Measurements from ENCODE around the gene STRA6.

Gene STRA6

GRCh38 chr15:74226761-74227540 lies 24.4 kb upstream of the STRA6 start:
- 85 to 87% methylated on average over 10 of the region's 10 CpGs for WGBS, 2 experiments
- peaks cover 4% of the 10 kb centered on the region for H3K27me3 ChIP-seq (ENCODE audit: control insufficient read depth, insufficient read depth, low read length, poor library complexity, severe bottlenecking)
- no peak overlapping the region for H3K4me3 ChIP-seq (ENCODE audit: insufficient read depth, low read depth, low read length)
- peaks cover 65% of the 10 kb centered on the region for H3K4me1 ChIP-seq (ENCODE audit: control insufficient read depth, insufficient read depth, low read length)
- no peaks in the 10 kb centered on the region for H3K9me3 ChIP-seq (ENCODE audit: control insufficient read depth, low read length)
- no peaks in the 10 kb centered on the region for H3K36me3 ChIP-seq (ENCODE audit: control insufficient read depth, insufficient read depth, low read length)
- H3K27ac ChIP-seq (ENCODE audit: insufficient read depth, low read depth, low read length, poor library complexity, severe bottlenecking): no peak overlapping the region

- H3K4me3 ChIP-seq (ENCODE audit: insufficient read depth, low read depth, low read length): no peak overlapping the region
- WGBS, 2 experiments: 84 to 87% methylated on average over 5 of the region's 5 CpGs
- H3K36me3 ChIP-seq (ENCODE audit: control insufficient read depth, insufficient read depth, low read length): no peaks in the 10 kb centered on the region
- peaks cover 71% of the 10 kb centered on the region for H3K4me1 ChIP-seq (ENCODE audit: control insufficient read depth, insufficient read depth, low read length)
- H3K27me3 ChIP-seq (ENCODE audit: control insufficient read depth, insufficient read depth, low read length, poor library complexity, severe bottlenecking): peaks cover 4% of the 10 kb centered on the region
- no peak overlapping the region for H3K27ac ChIP-seq (ENCODE audit: insufficient read depth, low read depth, low read length, poor library complexity, severe bottlenecking)
- H3K9me3 ChIP-seq (ENCODE audit: control insufficient read depth, low read length): no peaks in the 10 kb centered on the region
Measured at GRCh38 chr15:74225928-74226327, 23.3 kb upstream of the STRA6 start.

DNA sequence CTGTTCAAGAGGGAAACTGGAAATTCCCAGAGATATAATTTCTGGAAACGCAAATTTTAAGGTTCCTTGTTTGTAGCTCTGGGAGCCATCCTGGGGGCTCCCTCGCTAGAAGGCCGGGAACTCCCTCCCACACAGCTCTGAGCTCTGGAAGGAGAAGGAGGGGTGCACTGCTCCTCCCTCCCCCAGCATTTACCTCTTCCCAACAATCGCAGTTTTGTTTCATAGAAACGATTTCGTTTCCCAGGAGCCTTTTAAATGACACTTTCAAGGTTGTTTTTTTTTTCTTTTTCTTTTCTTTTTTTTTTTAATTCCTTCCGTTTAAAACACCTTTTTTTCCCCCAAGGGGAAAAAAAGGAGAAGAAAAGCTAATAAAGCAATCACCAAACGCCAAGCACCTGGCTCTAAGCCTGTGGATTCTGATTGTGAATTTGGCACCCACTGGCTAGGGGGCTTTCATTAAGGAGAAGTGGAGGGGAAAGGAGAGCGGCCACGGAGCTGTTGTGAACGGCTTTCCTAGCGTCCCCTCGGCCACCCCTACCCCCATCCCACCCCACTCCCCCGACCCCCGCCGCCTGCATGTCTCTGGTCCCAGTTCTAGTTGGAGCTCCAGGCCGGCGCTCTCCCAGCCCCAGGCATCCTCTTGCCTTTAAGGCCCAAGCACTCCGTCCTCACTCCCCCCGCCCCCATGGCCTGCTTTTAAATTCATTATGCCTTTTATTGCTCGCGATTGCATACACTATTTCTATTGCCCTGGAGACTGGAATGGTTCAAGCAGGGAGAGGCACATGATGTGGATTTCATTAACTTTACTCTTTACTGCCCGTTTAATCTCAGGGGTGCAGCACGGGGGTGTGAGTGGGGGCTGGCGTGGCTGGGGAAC lies 19.9 kb upstream of the STRA6 start:
- no peak overlapping the region for H3K4me3 ChIP-seq (ENCODE audit: insufficient read depth, low read depth, low read length)
- no peak overlapping the region for H3K27ac ChIP-seq (ENCODE audit: insufficient read depth, low read depth, low read length, poor library complexity, severe bottlenecking)
- H3K27me3 ChIP-seq (ENCODE audit: control insufficient read depth, insufficient read depth, low read length, poor library complexity, severe bottlenecking): peaks cover 7% of the 10 kb centered on the region
- 20 to 22% methylated on average over 23 to 25 of the region's 25 CpGs for WGBS, 2 experiments
- H3K9me3 ChIP-seq (ENCODE audit: control insufficient read depth, low read length): no peaks in the 10 kb centered on the region
- no peaks in the 10 kb centered on the region for H3K36me3 ChIP-seq (ENCODE audit: control insufficient read depth, insufficient read depth, low read length)
- peaks cover 49% of the 10 kb centered on the region for H3K4me1 ChIP-seq (ENCODE audit: control insufficient read depth, insufficient read depth, low read length)

DNA sequence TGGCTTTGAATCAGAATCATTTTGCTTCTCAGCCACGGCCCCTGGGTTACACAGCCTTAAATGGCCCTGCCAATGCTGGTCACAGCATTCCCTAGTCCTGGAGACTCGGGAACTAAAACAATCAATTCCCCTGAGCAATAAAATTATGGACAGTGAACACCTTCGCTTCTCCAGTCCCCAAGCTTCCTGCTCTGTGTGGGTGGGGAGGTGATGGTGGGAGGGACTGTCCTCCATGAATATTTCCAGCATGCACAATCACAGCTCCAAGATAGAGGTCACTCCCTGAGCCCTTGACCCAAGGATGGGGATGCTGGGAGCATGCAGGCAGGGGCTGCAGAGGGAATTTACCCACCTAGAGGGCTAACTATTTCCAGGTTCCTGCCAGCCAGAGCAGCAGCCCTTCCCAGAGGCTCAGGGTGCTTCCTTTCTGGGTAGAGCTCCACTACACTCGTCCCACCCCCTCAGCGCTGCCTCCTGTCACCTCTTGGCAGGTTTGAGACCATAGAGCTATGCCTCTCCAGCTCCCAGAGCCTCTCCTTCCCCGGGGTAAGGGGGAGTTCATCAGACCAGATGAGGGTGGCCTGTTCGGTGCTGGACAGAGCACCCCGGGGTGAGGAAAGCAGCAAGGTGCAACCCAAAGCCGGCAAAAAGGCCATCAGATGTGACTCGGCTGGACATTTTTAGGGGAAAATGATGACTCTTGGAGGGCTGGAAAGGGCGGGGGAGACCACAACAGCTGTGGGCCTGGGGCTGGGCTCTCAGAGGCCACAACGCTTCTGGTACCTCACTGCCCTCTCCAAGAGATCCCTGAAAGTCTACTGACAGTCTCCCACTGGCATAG lies 19.0 kb upstream of the STRA6 start:
- 50 to 52% methylated on average over 11 to 12 of the region's 12 CpGs for WGBS, 2 experiments
- peaks cover 7% of the 10 kb centered on the region for H3K27me3 ChIP-seq (ENCODE audit: control insufficient read depth, insufficient read depth, low read length, poor library complexity, severe bottlenecking)
- no peak overlapping the region for H3K4me3 ChIP-seq (ENCODE audit: insufficient read depth, low read depth, low read length)
- H3K27ac ChIP-seq (ENCODE audit: insufficient read depth, low read depth, low read length, poor library complexity, severe bottlenecking): no peak overlapping the region
- H3K4me1 ChIP-seq (ENCODE audit: control insufficient read depth, insufficient read depth, low read length): peaks cover 49% of the 10 kb centered on the region
- no peaks in the 10 kb centered on the region for H3K9me3 ChIP-seq (ENCODE audit: control insufficient read depth, low read length)
- H3K36me3 ChIP-seq (ENCODE audit: control insufficient read depth, insufficient read depth, low read length): no peaks in the 10 kb centered on the region

DNA sequence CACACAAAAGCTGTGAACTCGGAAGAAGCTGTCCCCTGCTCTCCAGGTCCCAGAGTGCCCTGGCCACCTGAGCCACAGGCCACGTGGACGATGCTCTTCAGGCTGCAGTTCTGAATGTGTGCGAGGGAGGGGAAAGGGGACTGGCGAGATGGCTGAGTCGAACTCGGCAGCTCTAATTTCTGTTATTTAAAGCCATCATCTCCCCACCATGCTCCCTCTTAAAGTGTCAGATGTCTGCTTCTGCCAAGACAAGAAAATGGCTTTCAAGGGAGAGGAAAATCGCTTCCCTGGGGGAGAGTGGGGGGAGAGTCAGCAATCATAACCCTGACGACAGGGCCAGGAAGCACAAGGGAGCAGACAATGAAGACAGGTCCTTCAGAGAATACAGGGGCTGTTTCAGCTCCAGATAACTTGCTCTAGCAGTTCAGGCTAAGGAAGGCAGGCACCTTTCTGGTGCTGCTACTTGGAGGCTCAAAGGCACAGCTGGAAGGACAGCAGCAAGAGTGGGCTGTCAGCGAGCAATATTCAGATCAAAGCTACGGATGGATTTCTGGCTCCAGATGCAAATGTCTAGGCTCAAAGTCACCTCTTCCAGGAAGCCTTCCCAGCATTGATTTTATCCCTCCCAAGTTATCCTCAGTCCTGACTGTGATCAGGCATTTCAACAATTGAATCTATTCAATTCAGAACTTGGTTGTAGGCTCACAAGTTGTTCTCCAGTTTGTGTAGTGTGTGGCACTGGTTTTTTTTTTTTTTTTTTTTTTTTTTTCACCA lies 18.1 kb upstream of the STRA6 start:
- Histone ChIP-seq H3K27ac (ENCODE audit: insufficient read depth, low read depth, low read length, poor library complexity, severe bottlenecking) (peak overlapping the region; percentile 39), H3K9me3 (ENCODE audit: control insufficient read depth, low read length) (no peaks in the 10 kb centered on the region), H3K4me1 (ENCODE audit: control insufficient read depth, insufficient read depth, low read length) (peaks cover 55% of the 10 kb centered on the region), H3K36me3 (ENCODE audit: control insufficient read depth, insufficient read depth, low read length) (no peaks in the 10 kb centered on the region), H3K4me3 (ENCODE audit: insufficient read depth, low read depth, low read length) (no peak overlapping the region), H3K27me3 (ENCODE audit: control insufficient read depth, insufficient read depth, low read length, poor library complexity, severe bottlenecking) (peaks cover 6% of the 10 kb centered on the region)
- 34 to 42% methylated on average over 9 to 11 of the region's 11 CpGs for WGBS, 2 experiments

GRCh38 chr15:74217907-74218885 lies 15.6 kb upstream of the STRA6 start:
- Histone ChIP-seq H3K27me3 (ENCODE audit: control insufficient read depth, insufficient read depth, low read length, poor library complexity, severe bottlenecking) (peaks cover 3% of the 10 kb centered on the region), H3K27ac (ENCODE audit: insufficient read depth, low read depth, low read length, poor library complexity, severe bottlenecking) (no peak overlapping the region), H3K36me3 (ENCODE audit: control insufficient read depth, insufficient read depth, low read length) (no peaks in the 10 kb centered on the region), H3K4me3 (ENCODE audit: insufficient read depth, low read depth, low read length) (no peak overlapping the region), H3K4me1 (ENCODE audit: control insufficient read depth, insufficient read depth, low read length) (peaks cover 59% of the 10 kb centered on the region), H3K9me3 (ENCODE audit: control insufficient read depth, low read length) (no peaks in the 10 kb centered on the region)
- 92 to 94% methylated on average over 16 of the region's 16 CpGs for WGBS, 2 experiments

- Histone ChIP-seq H3K36me3 (ENCODE audit: control insufficient read depth, insufficient read depth, low read length) (no peaks in the 10 kb centered on the region), H3K4me1 (ENCODE audit: control insufficient read depth, insufficient read depth, low read length) (peaks cover 60% of the 10 kb centered on the region), H3K27ac (ENCODE audit: insufficient read depth, low read depth, low read length, poor library complexity, severe bottlenecking) (no peak overlapping the region), H3K4me3 (ENCODE audit: insufficient read depth, low read depth, low read length) (no peak overlapping the region), H3K9me3 (ENCODE audit: control insufficient read depth, low read length) (no peaks in the 10 kb centered on the region), H3K27me3 (ENCODE audit: control insufficient read depth, insufficient read depth, low read length, poor library complexity, severe bottlenecking) (peaks cover 3% of the 10 kb centered on the region)
- 83 to 90% methylated on average over 3 of the region's 3 CpGs for WGBS, 2 experiments
Measured at GRCh38 chr15:74216949-74217348, 14.4 kb upstream of the STRA6 start.

GRCh38 chr15:74215958-74216357 lies 13.4 kb upstream of the STRA6 start:
- H3K36me3 ChIP-seq (ENCODE audit: control insufficient read depth, insufficient read depth, low read length): no peaks in the 10 kb centered on the region
- H3K27me3 ChIP-seq (ENCODE audit: control insufficient read depth, insufficient read depth, low read length, poor library complexity, severe bottlenecking): peaks cover 3% of the 10 kb centered on the region
- peak overlapping the region; percentile 69 for H3K27ac ChIP-seq (ENCODE audit: insufficient read depth, low read depth, low read length, poor library complexity, severe bottlenecking)
- no peak overlapping the region for H3K4me3 ChIP-seq (ENCODE audit: insufficient read depth, low read depth, low read length)
- peaks cover 52% of the 10 kb centered on the region for H3K4me1 ChIP-seq (ENCODE audit: control insufficient read depth, insufficient read depth, low read length)
- H3K9me3 ChIP-seq (ENCODE audit: control insufficient read depth, low read length): no peaks in the 10 kb centered on the region
- WGBS, 2 experiments: 76 to 80% methylated on average over 8 of the region's 8 CpGs

All from ectodermal cell (in vitro differentiated cells).